ENCODE results near the gene SF3B3.

DNA sequence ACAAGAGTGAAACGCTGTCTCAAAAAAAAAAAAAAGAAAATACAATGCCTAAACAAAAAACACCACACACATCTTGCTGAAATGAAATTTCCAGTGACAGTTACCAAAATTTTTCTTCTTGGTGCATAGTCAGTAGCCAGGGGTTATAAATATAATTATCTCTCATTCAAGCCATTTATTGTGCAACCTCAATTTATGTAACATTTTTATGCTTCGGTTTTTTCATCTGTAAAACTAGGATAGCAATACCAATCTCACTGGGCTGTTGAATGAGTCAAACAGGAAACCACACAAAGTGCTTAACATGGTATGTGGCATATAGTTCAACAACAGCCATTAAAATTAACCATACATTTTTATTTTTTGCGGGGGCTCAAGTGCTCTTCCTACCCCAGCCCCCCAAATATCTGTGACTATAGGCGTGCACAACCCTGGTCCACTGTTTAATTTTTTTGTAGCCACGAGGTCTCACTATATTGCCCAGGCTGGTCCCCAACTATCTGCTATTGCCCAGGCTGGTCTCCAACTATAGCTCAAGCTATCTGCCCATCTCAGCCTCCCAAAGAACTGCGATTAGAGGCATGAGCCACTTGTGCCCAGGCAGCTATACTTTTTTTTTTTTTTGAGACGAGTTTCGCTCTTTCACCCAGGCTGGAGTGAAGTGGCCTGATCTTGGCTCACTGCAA, 2.9 kb upstream of the SF3B3 start:
- TF ChIP-seq, protein P1, sequence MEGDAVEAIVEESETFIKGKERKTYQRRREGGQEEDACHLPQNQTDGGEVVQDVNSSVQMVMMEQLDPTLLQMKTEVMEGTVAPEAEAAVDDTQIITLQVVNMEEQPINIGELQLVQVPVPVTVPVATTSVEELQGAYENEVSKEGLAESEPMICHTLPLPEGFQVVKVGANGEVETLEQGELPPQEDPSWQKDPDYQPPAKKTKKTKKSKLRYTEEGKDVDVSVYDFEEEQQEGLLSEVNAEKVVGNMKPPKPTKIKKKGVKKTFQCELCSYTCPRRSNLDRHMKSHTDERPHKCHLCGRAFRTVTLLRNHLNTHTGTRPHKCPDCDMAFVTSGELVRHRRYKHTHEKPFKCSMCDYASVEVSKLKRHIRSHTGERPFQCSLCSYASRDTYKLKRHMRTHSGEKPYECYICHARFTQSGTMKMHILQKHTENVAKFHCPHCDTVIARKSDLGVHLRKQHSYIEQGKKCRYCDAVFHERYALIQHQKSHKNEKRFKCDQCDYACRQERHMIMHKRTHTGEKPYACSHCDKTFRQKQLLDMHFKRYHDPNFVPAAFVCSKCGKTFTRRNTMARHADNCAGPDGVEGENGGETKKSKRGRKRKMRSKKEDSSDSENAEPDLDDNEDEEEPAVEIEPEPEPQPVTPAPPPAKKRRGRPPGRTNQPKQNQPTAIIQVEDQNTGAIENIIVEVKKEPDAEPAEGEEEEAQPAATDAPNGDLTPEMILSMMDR (conservative IDR thresholded peaks at IDR 0.05) = no peak
- TF ChIP-seq EZH2 (IDR thresholded peaks at IDR 0.05; ENCODE audit: low read depth) = no peak

All from PC-9 (cell line).